K562 (cell line): ENCODE data around the gene METTL21C. TPM values are rescaled to one million over a fixed set of nuclear protein-coding genes. Genes with fewer than 3 reads are reported as not detected.

Experiments used
- ATAC-seq: fragments of 200-7000 bp; cut with Tn5 transposase; 3 replicates; pipeline ENCODE4 v1.9.1; 2020; ENCODE audit warnings: moderate library complexity
- BruUV-seq: library from RNA; stranded (reverse); fragments of 400-500 nt; replicated peaks from 2 replicates; lab custom pipeline; 2021; lab: Mats Ljungman, UMichigan
- CTCF ChIA-PET: fragments of 300-600 bp; formaldehyde crosslinking; extraction: SDS; loops from one replicate; lab custom pipeline; 2021; ENCODE audit warnings: low intra/inter-chr PET ratio; lab: Yijun Ruan, JAX
- POLR2A ChIA-PET: fragments of 300-600, 350-650 bp; sonication (Branson Sonifier 250); formaldehyde crosslinking; extraction: SDS; loops from one replicate; lab custom pipeline; 2021; ENCODE audit warnings: antibody characterized with exemption, inconsistent platforms; lab: Yijun Ruan, JAX
- DNase-seq, 4 experiments: peaks; one replicate each; pipeline versions ENCODE4 v3.0.0 to v3.0.0-alpha.2; 2011 to 2018; ENCODE audit warnings: low spot score in 3 of 4, mixed read lengths in 3 of 4; ENCODE audit errors: extremely low read depth in 1 of 4
- FAIRE-seq: peaks from 2 replicates; lab custom pipeline; 2011; peaks lifted over from hg19 to GRCh38; lab: Jason Lieb, UNC
- H2AFZ ChIP-seq: 2 replicates; pipeline ENCODE4 v1.6.0; 2011; ENCODE audit warnings: low read depth, low read length, control low read depth, inconsistent platforms
- H3K27ac ChIP-seq: fragments of 200-600 bp; 3 replicates; pipeline ENCODE4 v1.8.0; 2011; ENCODE audit warnings: low read depth, mild to moderate bottlenecking, control low read depth, inconsistent platforms, low read length, moderate library complexity, mixed read lengths; ENCODE audit errors: extremely low read depth
- H3K27me3 ChIP-seq, 2 experiments: fragments of 300-600 bp in 1 of 2; 2 replicates in 1 of 2; 3 replicates in 1 of 2; pipeline versions ENCODE4 v1.6.0 to v1.8.0; 2011; ENCODE audit warnings: inconsistent platforms in 2 of 2, low read length in 2 of 2, mild to moderate bottlenecking in 1 of 2, mixed read lengths in 1 of 2, moderate library complexity in 1 of 2; ENCODE audit not compliant: control insufficient read depth in 2 of 2, insufficient read depth in 2 of 2
- H3K36me3 ChIP-seq: fragments of 300-600 bp; 3 replicates; pipeline ENCODE4 v1.8.0; 2011; ENCODE audit warnings: mild to moderate bottlenecking, low read length, inconsistent platforms; ENCODE audit not compliant: control insufficient read depth, insufficient read depth
- H3K4me1 ChIP-seq, 2 experiments: fragments of 200-600 bp in 1 of 2; replicated peaks in 1 of 2; 2 replicates in 1 of 2; 3 replicates in 1 of 2; pipeline versions ENCODE4 v1.5.1 to v1.8.0; 2011; ENCODE audit warnings: inconsistent platforms in 2 of 2, low read length in 2 of 2, mild to moderate bottlenecking in 1 of 2, mixed read lengths in 1 of 2, moderate library complexity in 1 of 2; ENCODE audit not compliant: control insufficient read depth in 2 of 2, insufficient read depth in 2 of 2
- H3K4me2 ChIP-seq: 2 replicates; pipeline ENCODE4 v1.6.1; 2011; ENCODE audit warnings: low read length, control low read depth, inconsistent platforms, mixed read lengths; ENCODE audit not compliant: insufficient read depth
- H3K4me3 ChIP-seq: fragments of 200-600 bp; sonication (generic), shearing (Covaris generic); 2 replicates; pipeline ENCODE4 v1.5.1; 2016; ENCODE audit warnings: control low read depth, inconsistent platforms
- H3K79me2 ChIP-seq: fragments of 200-600 bp; 3 replicates; pipeline ENCODE4 v1.8.0; 2011; ENCODE audit warnings: low read length, inconsistent platforms; ENCODE audit not compliant: control insufficient read depth, insufficient read depth
- H3K9ac ChIP-seq, 2 experiments: 2 replicates each; pipeline versions ENCODE4 v1.6.0 to v1.6.1; 2011; ENCODE audit warnings: low read depth in 2 of 2, low read length in 2 of 2, control low read depth in 1 of 2, inconsistent platforms in 1 of 2, mild to moderate bottlenecking in 1 of 2, mixed read lengths in 1 of 2; ENCODE audit not compliant: insufficient read depth in 1 of 2
- H3K9me1 ChIP-seq: one replicate; pipeline ENCODE4 v1.6.0; 2011; ENCODE audit warnings: inconsistent platforms, mild to moderate bottlenecking, low read length, moderate library complexity; ENCODE audit not compliant: control insufficient read depth, insufficient read depth
- H3K9me3 ChIP-seq: replicated peaks from 2 replicates; pipeline ENCODE4 v1.5.1; 2011; ENCODE audit warnings: low read depth, low read length, inconsistent platforms; ENCODE audit not compliant: control insufficient read depth, insufficient read depth
- H4K20me1 ChIP-seq: replicated peaks from 2 replicates; pipeline ENCODE4 v1.6.1; 2011; ENCODE audit warnings: low read length, inconsistent platforms, mixed read lengths; ENCODE audit not compliant: control insufficient read depth, insufficient read depth
- JUND ChIP-seq, 2 experiments: IDR thresholded peaks; 2 replicates in 1 of 2; 3 replicates in 1 of 2; pipeline ENCODE4 v1.6.1; 2011; ENCODE audit warnings: borderline replicate concordance in 2 of 2, low read depth in 2 of 2, low read length in 2 of 2, improper control_type of control experiment in 1 of 2, missing biosample characterization in 1 of 2, missing genetic modification characterization in 1 of 2, missing genetic modification reagents in 1 of 2
- KDM4B ChIP-seq, 2 experiments: fragments of 450-650 bp in 1 of 2; sonication (generic) in 1 of 2; IDR thresholded peaks; 2 replicates each; pipeline ENCODE4 v1.6.1; 2016 to 2017; ENCODE audit warnings: borderline replicate concordance in 2 of 2, antibody characterized with exemption in 1 of 2, low read depth in 1 of 2, mild to moderate bottlenecking in 1 of 2
- NUFIP1 ChIP-seq: fragments of 450-650 bp; IDR thresholded peaks from 2 replicates; pipeline ENCODE4 v1.6.1; 2018; ENCODE audit not compliant: partially characterized antibody
- PTTG1 ChIP-seq: fragments of 450-650 bp; IDR thresholded peaks from 2 replicates; pipeline ENCODE4 v1.6.1; 2016; ENCODE audit warnings: low read depth, mild to moderate bottlenecking, missing genetic modification characterization, missing compliant biosample characterization
- ZNF232 ChIP-seq: sonication (generic); formaldehyde crosslinking; IDR thresholded peaks from 2 replicates; pipeline ENCODE4 v1.8.0; 2022; ENCODE audit warnings: mild to moderate bottlenecking, missing genetic modification reagents
- ZSCAN32 ChIP-seq: fragments of 450-650 bp; formaldehyde crosslinking; IDR thresholded peaks from 2 replicates; pipeline ENCODE4 v1.4.0; 2020; ENCODE audit warnings: mild to moderate bottlenecking, moderate library complexity
- WGBS: fragments of 100-300 bp; shearing (Covaris generic); methylation state at CpG from one replicate; pipeline ENCODE4 v1.1.6; 2016; ENCODE audit warnings: low coverage, mixed read lengths; ENCODE audit not compliant: insufficient coverage; ENCODE audit errors: missing lambda C conversion rate; 5-methylcytosine and 5-hydroxymethylcytosine counted together
- in situ Hi-C: fragments of 300-500 bp; cut with MboI; formaldehyde crosslinking; loops from 4 replicates; pipeline ENCODE4 v1.15.0; 2018; ENCODE audit warnings: inconsistent platforms, mixed read lengths
- intact Hi-C: fragments of 100-400 bp; cut with micrococcal nuclease; formaldehyde crosslinking; loops from 2 replicates; pipeline ENCODE4 v1.14.2; 2022
- polyA plus RNA-seq, 8 experiments: library from polyadenylated mRNA; depleted of rRNA in 4 of 8; stranded (reverse) in 5 of 8; unstranded in 3 of 8; fragments of >200 nt; fragmentation: Nextera tagmentation in 2 of 8; fragmentation: Illumina TruSeq in 1 of 8; extraction: Ambion mirVana in 2 of 8; extraction: Trizol in 1 of 8; gene quantifications; 2 replicates each; pipeline versions ENCODE4 v1.2.1 to v1.2.3, GENCODE V29; 2011 to 2014; ENCODE audit warnings: inconsistent platforms in 1 of 8, missing spikeins in 1 of 8
- total RNA-seq, 7 experiments: library from RNA; depleted of rRNA in 6 of 7; stranded (reverse); fragments of >200 nt in 6 of 7; fragmentation: Illumina TruSeq in 2 of 7; extraction: Trizol in 2 of 7; gene quantifications; 2 replicates each; pipeline versions ENCODE4 v1.2.1 to v1.2.3, GENCODE V29; 2011 to 2021; ENCODE audit warnings: low replicate concordance in 1 of 7
- TF ChIP-seq, protein P1 (sequence below), 2 experiments: fragments of 450-650 bp in 1 of 2; sonication (generic) in 1 of 2; formaldehyde crosslinking; conservative IDR thresholded peaks; 2 replicates each; pipeline versions ENCODE4 v1.4.0 to v1.8.1; 2020 to 2022; ENCODE audit warnings: mild to moderate bottlenecking in 1 of 2, missing genetic modification reagents in 1 of 2

METTL21C gene
- total and polyA plus RNA-seq, 9 of the 15 experiments (the other 6 are each of a cell fraction or from before 2014, with no cell fraction given) = not detected

- CTCF ChIA-PET = no interaction called here
- WGBS = 0% methylated on average over 2 of the region's 2 CpGs
- ATAC-seq = no peak
- no peak for FAIRE-seq
- Histone ChIP-seq H3K27ac (no peak overlapping the region), H3K9me1 (no peaks in the 10 kb centered on the region), H4K20me1 (no peaks in the 10 kb centered on the region), H3K4me2 (no peak overlapping the region), H3K9ac (no peak overlapping the region), H3K27me3 (no peaks in the 10 kb centered on the region), H3K9me3 (no peaks in the 10 kb centered on the region), H3K36me3 (no peaks in the 10 kb centered on the region), H3K79me2 (no peaks in the 10 kb centered on the region), H2AFZ (no peak overlapping the region), H3K4me1 (no peaks in the 10 kb centered on the region), H3K4me3 (no peak overlapping the region)
- in situ Hi-C loops = loop anchor here (10.0 kb wide), 1 partner anchor 124 kb away; no protein-coding TSS in a partner anchor
- POLR2A ChIA-PET = interaction anchor here (1.2 kb wide), 1 partner anchor 9 kb away, joined by 3 read pairs; no protein-coding TSS in a partner anchor
- BruUV-seq = no TSS peak
- intact Hi-C loops = no loop called here
- no peak for TF ChIP-seq KDM4B (IDR thresholded peaks at IDR 0.05; ENCODE audit: borderline replicate concordance in 2 of 2, low read depth in 1 of 2)
- TF ChIP-seq ZSCAN32 (CRISPR knock-in tag) = no peak
- no peak for TF ChIP-seq NUFIP1
- no peak for TF ChIP-seq JUND (IDR thresholded peaks at IDR 0.05; ENCODE audit: borderline replicate concordance, low read depth, low read length)
- no peak for TF ChIP-seq JUND (tag; IDR thresholded peaks at IDR 0.05; ENCODE audit: borderline replicate concordance, low read depth, low read length)
- no peak for TF ChIP-seq ZNF232
- no peak for TF ChIP-seq PTTG1 (tag)
- TF ChIP-seq, protein P1, sequence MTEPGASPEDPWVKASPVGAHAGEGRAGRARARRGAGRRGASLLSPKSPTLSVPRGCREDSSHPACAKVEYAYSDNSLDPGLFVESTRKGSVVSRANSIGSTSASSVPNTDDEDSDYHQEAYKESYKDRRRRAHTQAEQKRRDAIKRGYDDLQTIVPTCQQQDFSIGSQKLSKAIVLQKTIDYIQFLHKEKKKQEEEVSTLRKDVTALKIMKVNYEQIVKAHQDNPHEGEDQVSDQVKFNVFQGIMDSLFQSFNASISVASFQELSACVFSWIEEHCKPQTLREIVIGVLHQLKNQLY (CRISPR knock-in tag; conservative IDR thresholded peaks at IDR 0.05) = no peak
- no peak for DNase-seq
Measured at GRCh38 chr13:102708991-102709390, 14.1 kb upstream of the METTL21C start.
